ENCODE data around the gene TSC22D1. TPM values are rescaled to one million over a fixed set of nuclear protein-coding genes. Genes with fewer than 3 reads are reported as not detected.

TSC22D1 gene
- total and polyA plus RNA-seq, 9 donors: 61.8 to 93.1 (median 76.7) TPM

GRCh38 chr13:44422755-44423643 is 153.1 kb downstream of the TSC22D1 start:
- Histone ChIP-seq H3K27ac (ENCODE audit: low read length) (no peak overlapping the region), H3K36me3 (ENCODE audit: control insufficient read depth, insufficient read depth, low read length) (no peaks in the 10 kb centered on the region), H3K4me1 (ENCODE audit: control insufficient read depth, insufficient read depth, low read length) (peaks cover 4% of the 10 kb centered on the region), H3K4me3 (ENCODE audit: low read length) (no peak overlapping the region), H3K27me3 (ENCODE audit: control insufficient read depth, insufficient read depth, low read length) (peaks cover 3% of the 10 kb centered on the region), H3K9me3 (replicated peaks; ENCODE audit: control insufficient read depth, low read depth, low read length) (no peaks in the 10 kb centered on the region)
- WGBS (ENCODE audit: insufficient coverage): 61% methylated on average over 13 of the region's 15 CpGs
- no peak for DNase-seq

GRCh38 chr13:44421853-44422525 is 154.1 kb downstream of the TSC22D1 start:
- no peak overlapping the region for H3K27ac ChIP-seq (ENCODE audit: low read length)
- peaks cover 4% of the 10 kb centered on the region for H3K4me1 ChIP-seq (ENCODE audit: control insufficient read depth, insufficient read depth, low read length)
- no peak for DNase-seq
- H3K9me3 ChIP-seq (replicated peaks; ENCODE audit: control insufficient read depth, low read depth, low read length): no peaks in the 10 kb centered on the region
- WGBS (ENCODE audit: insufficient coverage): 88% methylated on average over 1 of the region's 2 CpGs
- H3K27me3 ChIP-seq (ENCODE audit: control insufficient read depth, insufficient read depth, low read length): peaks cover 3% of the 10 kb centered on the region
- H3K4me3 ChIP-seq (ENCODE audit: low read length): no peak overlapping the region
- no peaks in the 10 kb centered on the region for H3K36me3 ChIP-seq (ENCODE audit: control insufficient read depth, insufficient read depth, low read length)

GRCh38 chr13:44420376-44421220 is 155.5 kb downstream of the TSC22D1 start:
- Histone ChIP-seq H3K27ac (ENCODE audit: low read length) (no peak overlapping the region), H3K36me3 (ENCODE audit: control insufficient read depth, insufficient read depth, low read length) (no peaks in the 10 kb centered on the region), H3K9me3 (replicated peaks; ENCODE audit: control insufficient read depth, low read depth, low read length) (no peaks in the 10 kb centered on the region), H3K27me3 (ENCODE audit: control insufficient read depth, insufficient read depth, low read length) (peaks cover 3% of the 10 kb centered on the region), H3K4me1 (ENCODE audit: control insufficient read depth, insufficient read depth, low read length) (peaks cover 4% of the 10 kb centered on the region), H3K4me3 (ENCODE audit: low read length) (no peak overlapping the region)
- 76% methylated on average over 14 of the region's 15 CpGs for WGBS (ENCODE audit: insufficient coverage)
- no peak for DNase-seq

- Histone ChIP-seq H3K27me3 (ENCODE audit: control insufficient read depth, insufficient read depth, low read length) (peaks cover 3% of the 10 kb centered on the region), H3K4me3 (ENCODE audit: low read length) (no peak overlapping the region), H3K4me1 (ENCODE audit: control insufficient read depth, insufficient read depth, low read length) (peaks cover 2% of the 10 kb centered on the region), H3K27ac (ENCODE audit: low read length) (no peak overlapping the region), H3K36me3 (ENCODE audit: control insufficient read depth, insufficient read depth, low read length) (no peaks in the 10 kb centered on the region), H3K9me3 (replicated peaks; ENCODE audit: control insufficient read depth, low read depth, low read length) (no peaks in the 10 kb centered on the region)
- 63% methylated on average over 4 of the region's 7 CpGs for WGBS (ENCODE audit: insufficient coverage)
- no peak for DNase-seq
These were observed 158.3 kb downstream of the TSC22D1 start for GRCh38 chr13:44417876-44418275.

GRCh38 chr13:44417446-44417845 is 158.7 kb downstream of the TSC22D1 start:
- 71% methylated on average over 4 of the region's 8 CpGs for WGBS (ENCODE audit: insufficient coverage)
- Histone ChIP-seq H3K36me3 (ENCODE audit: control insufficient read depth, insufficient read depth, low read length) (no peaks in the 10 kb centered on the region), H3K4me3 (ENCODE audit: low read length) (no peak overlapping the region), H3K4me1 (ENCODE audit: control insufficient read depth, insufficient read depth, low read length) (no peaks in the 10 kb centered on the region), H3K27me3 (ENCODE audit: control insufficient read depth, insufficient read depth, low read length) (peaks cover 3% of the 10 kb centered on the region), H3K27ac (ENCODE audit: low read length) (no peak overlapping the region), H3K9me3 (replicated peaks; ENCODE audit: control insufficient read depth, low read depth, low read length) (no peaks in the 10 kb centered on the region)
- DNase-seq: no peak

- Histone ChIP-seq H3K36me3 (ENCODE audit: control insufficient read depth, insufficient read depth, low read length) (no peaks in the 10 kb centered on the region), H3K4me3 (ENCODE audit: low read length) (no peak overlapping the region), H3K9me3 (replicated peaks; ENCODE audit: control insufficient read depth, low read depth, low read length) (no peaks in the 10 kb centered on the region), H3K4me1 (ENCODE audit: control insufficient read depth, insufficient read depth, low read length) (no peaks in the 10 kb centered on the region), H3K27me3 (ENCODE audit: control insufficient read depth, insufficient read depth, low read length) (peaks cover 3% of the 10 kb centered on the region), H3K27ac (ENCODE audit: low read length) (no peak overlapping the region)
- no peak for DNase-seq
- 95% methylated on average over 5 of the region's 6 CpGs for WGBS (ENCODE audit: insufficient coverage)
These were observed 159.4 kb downstream of the TSC22D1 start for GRCh38 chr13:44416744-44417143.

GRCh38 chr13:44416301-44416700 is 159.8 kb downstream of the TSC22D1 start:
- H3K4me1 ChIP-seq (ENCODE audit: control insufficient read depth, insufficient read depth, low read length): no peaks in the 10 kb centered on the region

GRCh38 chr13:44415815-44416214 is 160.3 kb downstream of the TSC22D1 start:
- peaks cover 3% of the 10 kb centered on the region for H3K27me3 ChIP-seq (ENCODE audit: control insufficient read depth, insufficient read depth, low read length)
- no peaks in the 10 kb centered on the region for H3K9me3 ChIP-seq (replicated peaks; ENCODE audit: control insufficient read depth, low read depth, low read length)
- WGBS (ENCODE audit: insufficient coverage): 79% methylated on average over 13 of the region's 15 CpGs
- H3K4me1 ChIP-seq (ENCODE audit: control insufficient read depth, insufficient read depth, low read length): no peaks in the 10 kb centered on the region
- DNase-seq: no peak
- no peak overlapping the region for H3K4me3 ChIP-seq (ENCODE audit: low read length)
- no peaks in the 10 kb centered on the region for H3K36me3 ChIP-seq (ENCODE audit: control insufficient read depth, insufficient read depth, low read length)
- no peak overlapping the region for H3K27ac ChIP-seq (ENCODE audit: low read length)

More at GRCh38 chr13:44416301-44416700, 159.8 kb downstream of the TSC22D1 start:
- H3K36me3 ChIP-seq (ENCODE audit: control insufficient read depth, insufficient read depth, low read length): no peaks in the 10 kb centered on the region
- WGBS (ENCODE audit: insufficient coverage): 77% methylated on average over 10 of the region's 10 CpGs
- peaks cover 3% of the 10 kb centered on the region for H3K27me3 ChIP-seq (ENCODE audit: control insufficient read depth, insufficient read depth, low read length)
- H3K9me3 ChIP-seq (replicated peaks; ENCODE audit: control insufficient read depth, low read depth, low read length): no peaks in the 10 kb centered on the region
- DNase-seq: no peak
- H3K27ac ChIP-seq (ENCODE audit: low read length): no peak overlapping the region
- no peak overlapping the region for H3K4me3 ChIP-seq (ENCODE audit: low read length)

GRCh38 chr13:44414716-44415115 is 161.4 kb downstream of the TSC22D1 start:
- Histone ChIP-seq H3K27ac (ENCODE audit: low read length) (no peak overlapping the region), H3K4me1 (ENCODE audit: control insufficient read depth, insufficient read depth, low read length) (no peaks in the 10 kb centered on the region), H3K27me3 (ENCODE audit: control insufficient read depth, insufficient read depth, low read length) (no peaks in the 10 kb centered on the region), H3K4me3 (ENCODE audit: low read length) (no peak overlapping the region), H3K36me3 (ENCODE audit: control insufficient read depth, insufficient read depth, low read length) (no peaks in the 10 kb centered on the region), H3K9me3 (replicated peaks; ENCODE audit: control insufficient read depth, low read depth, low read length) (no peaks in the 10 kb centered on the region)
- no peak for DNase-seq
- 91% methylated on average over 26 of the region's 26 CpGs for WGBS (ENCODE audit: insufficient coverage)

- 96% methylated on average over 5 of the region's 13 CpGs for WGBS (ENCODE audit: insufficient coverage)
- no peaks in the 10 kb centered on the region for H3K9me3 ChIP-seq (replicated peaks; ENCODE audit: control insufficient read depth, low read depth, low read length)
- no peak for DNase-seq
These were observed 163.0 kb downstream of the TSC22D1 start for GRCh38 chr13:44413095-44413494.

More at GRCh38 chr13:44413095-44413494, 163.0 kb downstream of the TSC22D1 start:
- Histone ChIP-seq H3K27ac (ENCODE audit: low read length) (no peak overlapping the region), H3K4me3 (ENCODE audit: low read length) (no peak overlapping the region), H3K27me3 (ENCODE audit: control insufficient read depth, insufficient read depth, low read length) (no peaks in the 10 kb centered on the region), H3K4me1 (ENCODE audit: control insufficient read depth, insufficient read depth, low read length) (no peaks in the 10 kb centered on the region), H3K36me3 (ENCODE audit: control insufficient read depth, insufficient read depth, low read length) (no peaks in the 10 kb centered on the region)

All from muscle of leg (tissue), 11 donors.